Gastrocnemius medialis (tissue), 4 donors: Measurements from ENCODE around the gene PAK4.

Source experiments
- POLR2A ChIP-seq, 2 donors: fragments of 450-650 bp; IDR thresholded peaks; one replicate each; pipeline ENCODE4 v1.6.1; 2017; ENCODE audit warnings: antibody characterized with exemption in 2 of 2, mild to moderate bottlenecking in 2 of 2, moderate library complexity in 2 of 2
- TF ChIP-seq, protein P1 (sequence below), 5 experiments: fragments of 450-650 bp in 3 of 5; fragments of 200-600 bp in 2 of 5; sonication (generic) in 2 of 5; IDR thresholded peaks in 4 of 5; conservative IDR thresholded peaks in 1 of 5; 1 replicate in 4 of 5; 2 replicates in 1 of 5; pipeline ENCODE4 v1.5.1; 2016 to 2019; ENCODE audit warnings: antibody characterized with exemption in 5 of 5, mild to moderate bottlenecking in 3 of 5, moderate library complexity in 3 of 5

GRCh38 chr19:39178296-39179006, 52.9 kb downstream of the PAK4 start:
- TF ChIP-seq POLR2A (IDR thresholded peaks at IDR 0.05), result no peak
- TF ChIP-seq, protein P1, sequence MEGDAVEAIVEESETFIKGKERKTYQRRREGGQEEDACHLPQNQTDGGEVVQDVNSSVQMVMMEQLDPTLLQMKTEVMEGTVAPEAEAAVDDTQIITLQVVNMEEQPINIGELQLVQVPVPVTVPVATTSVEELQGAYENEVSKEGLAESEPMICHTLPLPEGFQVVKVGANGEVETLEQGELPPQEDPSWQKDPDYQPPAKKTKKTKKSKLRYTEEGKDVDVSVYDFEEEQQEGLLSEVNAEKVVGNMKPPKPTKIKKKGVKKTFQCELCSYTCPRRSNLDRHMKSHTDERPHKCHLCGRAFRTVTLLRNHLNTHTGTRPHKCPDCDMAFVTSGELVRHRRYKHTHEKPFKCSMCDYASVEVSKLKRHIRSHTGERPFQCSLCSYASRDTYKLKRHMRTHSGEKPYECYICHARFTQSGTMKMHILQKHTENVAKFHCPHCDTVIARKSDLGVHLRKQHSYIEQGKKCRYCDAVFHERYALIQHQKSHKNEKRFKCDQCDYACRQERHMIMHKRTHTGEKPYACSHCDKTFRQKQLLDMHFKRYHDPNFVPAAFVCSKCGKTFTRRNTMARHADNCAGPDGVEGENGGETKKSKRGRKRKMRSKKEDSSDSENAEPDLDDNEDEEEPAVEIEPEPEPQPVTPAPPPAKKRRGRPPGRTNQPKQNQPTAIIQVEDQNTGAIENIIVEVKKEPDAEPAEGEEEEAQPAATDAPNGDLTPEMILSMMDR (IDR thresholded peaks at IDR 0.05 in 4 of 5, conservative IDR thresholded peaks at IDR 0.05 in 1 of 5), result no peak
